Adrenal gland (tissue), 12 donors: ENCODE measurements around the gene CPM. TPM values are rescaled to one million over a fixed set of nuclear protein-coding genes. Genes with fewer than 3 reads are reported as not detected.

Source experiments
- DNase-seq, 7 donors: peaks; one replicate each; pipeline ENCODE4 v3.0.0-alpha.2; 2019 to 2020
- H3K27ac ChIP-seq, 5 donors: fragments of 200-600 bp; sonication (generic) in 4 of 5; 1 replicate in 3 of 5; 2 replicates in 2 of 5; pipeline versions ENCODE4 v1.5.1 to v1.8.0; 2016 to 2020; ENCODE audit warnings: mild to moderate bottlenecking in 1 of 5
- H3K27me3 ChIP-seq: fragments of 200-600 bp; 2 replicates; pipeline ENCODE4 v1.8.0; 2021
- H3K36me3 ChIP-seq, 2 donors: fragments of 200-600 bp; replicated peaks in 1 of 2; 1 replicate in 1 of 2; 2 replicates in 1 of 2; pipeline versions ENCODE4 v1.5.1 to v1.8.0; 2018 to 2022
- H3K4me1 ChIP-seq, 2 donors: fragments of 200-600 bp; replicated peaks in 1 of 2; 1 replicate in 1 of 2; 2 replicates in 1 of 2; pipeline versions ENCODE4 v1.5.1 to v1.8.0; 2018 to 2021
- H3K4me3 ChIP-seq, 4 donors: fragments of 200-600 bp; sonication (generic) in 3 of 4; one replicate each; pipeline ENCODE4 v1.5.1; 2016 to 2018
- H3K9me3 ChIP-seq, 3 donors: fragments of 200-600 bp; sonication (generic) in 1 of 3; replicated peaks in 1 of 3; 1 replicate in 2 of 3; 2 replicates in 1 of 3; pipeline versions ENCODE4 v1.5.1 to v1.8.0; 2016 to 2021
- CTCF ChIP-seq, 6 experiments: fragments of 450-650 bp in 4 of 6; fragments of 200-600 bp in 2 of 6; sonication (generic) in 1 of 6; IDR thresholded peaks; 1 replicate in 5 of 6; 2 replicates in 1 of 6; pipeline versions ENCODE4 v1.5.1 to v1.8.0; 2016 to 2021; ENCODE audit warnings: antibody characterized with exemption in 6 of 6, mild to moderate bottlenecking in 2 of 6, moderate library complexity in 1 of 6
- POLR2A ChIP-seq, 2 donors: fragments of 450-650 bp; IDR thresholded peaks; one replicate each; pipeline ENCODE4 v1.6.1; 2017; ENCODE audit warnings: antibody characterized with exemption in 2 of 2, mild to moderate bottlenecking in 2 of 2, moderate library complexity in 1 of 2
- WGBS, 4 donors: extraction: QIAGEN DNeasy Blood & Tissue Kit in 2 of 4; methylation state at CpG; one replicate each; pipeline versions ENCODE4 v1.1.5 to v1.1.7; 2013 to 2017; 5-methylcytosine and 5-hydroxymethylcytosine counted together
- intact Hi-C, 2 donors: fragments of 100-400 bp; cut with DNase I; formaldehyde crosslinking; loops; one replicate each; pipeline versions ENCODE4 v1.14.1 to v1.15.0; 2022 to 2023
- polyA plus RNA-seq, 3 donors: library from polyadenylated mRNA; stranded (reverse); fragments of 200-250 nt in 2 of 3; fragments of 350-450 nt in 1 of 3; fragmentation: Illumina TruSeq in 1 of 3; extraction: RNeasy Lipid Tissue Mini Kit (QIAGEN cat#74804) in 1 of 3; gene quantifications; one replicate each; pipeline ENCODE4 v1.2.3, GENCODE V29; 2013 to 2014
- total RNA-seq, 9 donors: library from RNA; depleted of rRNA in 4 of 9; stranded (reverse); fragments of >200 nt in 4 of 9; fragments of 120-200 nt in 1 of 9; fragmentation: NEBNext Ultra II Directional in 1 of 9; extraction: Animal tissue kit (Norgen Biotek cat#: 25700) in 1 of 9; gene quantifications; one replicate each; pipeline versions ENCODE4 v1.1.0 to v1.2.4, GENCODE V29; 2013 to 2023
- donor health status: healthy with polysubstance abuse.
- donor health status: Bipolar disorder and iron deficiency.
- donor health status: DM: yes; HTN: yes; CAD: no.
- donor health status: DM: no; HTN: no; CAD: no.
- donor health status: DM: no; HTN: no; CAD: no.
- donor health status: DM: yes; HTN: yes; CAD: no.

CPM gene
- total and polyA plus RNA-seq, 12 donors, result 10.8 to 170 (median 53.5) TPM

- 87 to 92% (median 89%) methylated on average over 5 of the region's 5 CpGs for WGBS, 4 donors
- no peaks in the 10 kb centered on the region for H3K4me1 ChIP-seq
- no peaks in the 10 kb centered on the region for H3K36me3 ChIP-seq
- H3K9me3 ChIP-seq, result no peaks in the 10 kb centered on the region
- DNase-seq, result no peak
- H3K27me3 ChIP-seq, result no peaks in the 10 kb centered on the region
- H3K4me3 ChIP-seq, result no peak overlapping the region
- no peak overlapping the region for H3K27ac ChIP-seq
- no peak for TF ChIP-seq POLR2A (IDR thresholded peaks at IDR 0.05)
- no peak for TF ChIP-seq CTCF (IDR thresholded peaks at IDR 0.05)
- intact Hi-C loops, result no loop called here
These were observed 46.1 kb downstream of the CPM start for GRCh38 chr12:68886636-68887572.

GRCh38 chr12:68885381-68885780, 47.6 kb downstream of the CPM start:
- Histone ChIP-seq H3K4me1 (peaks cover 3 to 8% of the 10 kb centered on the region in 2 donors), H3K9me3 (no peaks in the 10 kb centered on the region), H3K27me3 (no peaks in the 10 kb centered on the region), H3K36me3 (no peaks in the 10 kb centered on the region), H3K4me3 (no peak overlapping the region), H3K27ac (no peak overlapping the region)
- intact Hi-C loops, result no loop called here
- no peak for TF ChIP-seq POLR2A (IDR thresholded peaks at IDR 0.05)
- no peak for TF ChIP-seq CTCF (IDR thresholded peaks at IDR 0.05)
- DNase-seq, result no peak
- WGBS, 4 donors, result 71 to 93% (median 87%) methylated on average over 2 to 3 of the region's 3 CpGs

GRCh38 chr12:68884251-68884650, 48.7 kb downstream of the CPM start:
- TF ChIP-seq POLR2A (IDR thresholded peaks at IDR 0.05) (no peak), CTCF (IDR thresholded peaks at IDR 0.05) (no peak)
- H3K27ac ChIP-seq, result no peak overlapping the region
- no peak for DNase-seq
- intact Hi-C loops, result no loop called here
- H3K9me3 ChIP-seq, result no peaks in the 10 kb centered on the region
- H3K4me3 ChIP-seq, result no peak overlapping the region
- peaks cover 3 to 9% of the 10 kb centered on the region in 2 donors for H3K4me1 ChIP-seq
- H3K27me3 ChIP-seq, result no peaks in the 10 kb centered on the region
- H3K36me3 ChIP-seq, result no peaks in the 10 kb centered on the region
- 74 to 95% (median 94%) methylated on average over 5 of the region's 5 CpGs for WGBS, 4 donors

- Histone ChIP-seq H3K4me3 (no peak overlapping the region), H3K4me1 (peaks cover 3 to 9% of the 10 kb centered on the region in 2 donors), H3K9me3 (no peaks in the 10 kb centered on the region), H3K36me3 (no peaks in the 10 kb centered on the region), H3K27me3 (no peaks in the 10 kb centered on the region), H3K27ac (no peak overlapping the region)
- 89 to 91% (median 90%) methylated on average over 3 of the region's 3 CpGs for WGBS, 4 donors
- DNase-seq, result no peak
- intact Hi-C loops, result no loop called here
- TF ChIP-seq POLR2A (IDR thresholded peaks at IDR 0.05) (no peak), CTCF (IDR thresholded peaks at IDR 0.05) (no peak)
These were observed 49.8 kb downstream of the CPM start for GRCh38 chr12:68883151-68883550.
